Femur (tissue), 1 donor: ENCODE results near the gene PAPLN.
A peak's percentile ranks its signal among the peaks of the same experiment; 100 is the strongest.

Experiments used
- DNase-seq: peaks from one replicate; pipeline ENCODE4 v3.0.0-alpha.2; 2017

PAPLN gene

GRCh38 chr14:73261520-73262426, 24.5 kb downstream of the PAPLN start:
- DNase-seq = peak; percentile 15

DNA sequence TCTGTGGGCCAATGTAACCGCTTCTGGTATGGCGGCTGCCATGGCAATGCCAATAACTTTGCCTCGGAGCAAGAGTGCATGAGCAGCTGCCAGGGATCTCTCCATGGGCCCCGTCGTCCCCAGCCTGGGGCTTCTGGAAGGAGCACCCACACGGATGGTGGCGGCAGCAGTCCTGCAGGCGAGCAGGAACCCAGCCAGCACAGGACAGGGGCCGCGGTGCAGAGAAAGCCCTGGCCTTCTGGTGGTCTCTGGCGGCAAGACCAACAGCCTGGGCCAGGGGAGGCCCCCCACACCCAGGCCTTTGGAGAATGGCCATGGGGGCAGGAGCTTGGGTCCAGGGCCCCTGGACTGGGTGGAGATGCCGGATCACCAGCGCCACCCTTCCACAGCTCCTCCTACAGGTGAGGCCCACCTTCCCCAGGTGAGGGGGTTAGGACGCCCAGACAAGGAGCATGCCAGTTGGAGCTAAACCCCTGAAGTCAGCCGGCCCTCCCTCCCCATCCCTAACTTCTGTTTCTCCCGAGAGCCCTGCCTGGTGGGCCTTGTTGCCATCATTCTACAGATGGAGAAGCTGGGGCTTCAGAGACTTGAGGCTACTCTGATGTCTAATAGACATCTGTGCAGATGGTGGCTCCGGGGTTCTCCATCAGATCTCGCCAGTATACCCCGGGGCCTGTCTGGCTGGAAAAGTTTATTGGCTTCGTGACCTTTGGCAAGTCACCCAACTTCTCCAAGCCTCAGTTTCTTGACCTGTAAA, 25.3 kb downstream of the PAPLN start:
- DNase-seq = peak; percentile 10

DNA sequence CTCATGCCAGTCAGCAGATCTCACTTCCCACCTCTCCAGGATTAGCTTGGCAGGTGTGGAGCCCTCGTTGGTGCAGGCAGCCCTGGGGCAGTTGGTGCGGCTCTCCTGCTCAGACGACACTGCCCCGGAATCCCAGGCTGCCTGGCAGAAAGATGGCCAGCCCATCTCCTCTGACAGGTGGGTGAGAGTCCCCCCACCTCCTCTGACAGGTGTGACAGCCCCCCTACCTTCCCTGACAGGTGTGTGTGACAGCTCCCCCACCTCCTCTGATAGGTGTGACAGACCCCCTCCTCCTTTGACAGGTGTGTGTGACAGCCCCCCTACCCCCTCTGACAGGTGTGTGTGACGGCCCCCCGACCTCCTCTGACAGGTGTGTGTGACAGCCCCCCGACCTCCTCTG, 26.3 kb downstream of the PAPLN start:
- DNase-seq = no peak

DNA sequence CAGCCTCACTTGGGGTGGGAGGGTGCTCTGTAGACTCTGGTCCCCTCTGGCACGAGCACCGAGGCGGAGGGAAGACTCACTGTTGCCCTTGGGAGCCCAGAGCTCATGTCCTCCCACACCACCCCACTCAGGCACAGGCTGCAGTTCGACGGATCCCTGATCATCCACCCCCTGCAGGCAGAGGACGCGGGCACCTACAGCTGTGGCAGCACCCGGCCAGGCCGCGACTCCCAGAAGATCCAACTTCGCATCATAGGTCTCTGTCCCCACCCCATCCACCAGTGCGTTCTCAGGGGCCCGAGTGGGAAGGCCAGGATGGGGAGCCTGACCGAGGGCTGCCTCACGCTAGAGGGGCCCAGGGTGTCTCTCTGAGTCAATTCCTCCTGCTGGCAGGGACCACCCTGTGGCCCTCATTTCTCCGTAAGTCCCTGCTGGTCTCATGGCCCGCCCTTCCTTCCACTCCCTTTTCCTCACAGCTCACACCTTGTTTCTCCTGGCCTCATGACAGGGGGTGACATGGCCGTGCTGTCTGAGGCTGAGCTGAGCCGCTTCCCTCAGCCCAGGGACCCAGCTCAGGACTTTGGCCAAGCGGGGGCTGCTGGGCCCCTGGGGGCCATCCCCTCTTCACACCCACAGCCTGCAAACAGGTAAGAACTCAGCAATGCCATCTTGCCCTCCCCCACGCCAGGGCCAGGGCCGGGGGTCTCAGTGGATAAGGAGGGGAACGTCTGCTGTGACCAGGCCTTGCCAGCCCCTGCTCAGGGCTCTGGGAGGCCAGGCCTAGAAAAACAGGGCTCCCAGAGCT, 27.0 kb downstream of the PAPLN start:
- DNase-seq = peak; percentile 17

- no peak for DNase-seq
Measured at GRCh38 chr14:73264885-73265720, 27.8 kb downstream of the PAPLN start.

- DNase-seq = no peak
Measured at GRCh38 chr14:73265721-73266046, 28.4 kb downstream of the PAPLN start.

- no peak for DNase-seq
Measured at GRCh38 chr14:73266317-73266716, 29.0 kb downstream of the PAPLN start.

- peak; percentile 12 for DNase-seq
Measured at GRCh38 chr14:73267474-73267873, 30.2 kb downstream of the PAPLN start.

DNA sequence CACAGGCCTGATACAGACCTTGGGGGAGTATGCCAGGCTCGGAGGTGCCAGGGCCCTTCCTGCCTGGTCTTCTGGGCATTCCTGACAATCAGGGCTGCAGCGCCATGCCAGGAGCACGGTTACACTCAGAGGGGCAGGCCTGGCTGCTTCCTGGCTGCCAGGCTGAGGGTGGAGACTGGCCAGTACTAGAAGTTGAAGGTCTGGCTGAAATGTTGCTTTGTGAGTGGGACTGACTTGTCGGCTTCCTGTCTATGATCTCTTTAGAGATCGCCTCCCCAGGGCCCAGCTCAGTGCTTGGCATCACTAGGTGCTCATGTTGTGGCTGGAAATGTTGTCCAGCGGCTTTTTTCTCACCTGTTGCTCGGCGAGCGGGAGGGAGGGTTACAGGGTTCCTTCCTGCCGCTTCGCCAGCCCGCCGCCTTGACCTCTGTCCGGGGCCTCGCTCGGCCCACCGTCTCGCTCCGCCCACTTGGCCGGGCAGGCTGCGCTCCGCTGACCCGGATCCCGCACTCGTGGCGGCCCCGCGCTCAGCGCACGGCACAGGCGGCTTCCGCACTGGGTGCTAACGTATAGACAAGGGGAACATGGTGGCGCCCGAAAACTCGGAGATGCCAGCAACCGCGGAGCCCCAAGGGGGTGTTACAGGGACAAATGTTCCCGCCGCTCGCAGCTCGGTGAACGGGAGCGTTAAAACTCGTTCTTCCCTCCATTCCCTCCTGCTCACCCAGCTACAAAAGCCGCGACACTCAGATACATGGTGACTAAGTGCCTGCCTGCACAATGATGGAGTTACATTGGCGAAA, 32.6 kb downstream of the PAPLN start:
- peak; percentile 51 for DNase-seq

GRCh38 chr14:73272393-73272792, 35.1 kb downstream of the PAPLN start:
- peak; percentile 41 for DNase-seq

DNA sequence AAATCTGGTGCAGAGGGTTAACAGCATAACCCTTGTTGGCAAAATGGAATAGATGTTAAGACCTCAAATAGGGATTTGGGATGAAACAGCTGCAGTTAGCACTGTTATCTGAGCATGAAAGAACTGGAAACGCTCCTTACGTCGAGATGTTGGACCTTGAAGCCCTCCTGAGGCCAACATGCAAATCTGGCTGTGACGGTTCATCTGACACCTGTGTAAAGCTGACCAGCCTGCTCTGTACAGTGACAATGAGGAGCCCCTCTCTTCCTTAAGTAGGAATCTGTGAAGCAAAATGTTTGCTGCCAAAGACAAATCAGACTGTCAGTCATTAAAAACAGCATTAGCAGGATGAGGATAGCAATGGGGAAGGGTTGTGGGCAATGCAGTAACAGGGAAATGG, 36.5 kb downstream of the PAPLN start:
- peak; percentile 9 for DNase-seq

GRCh38 chr14:73276836-73277235, 39.5 kb downstream of the PAPLN start:
- no peak for DNase-seq

DNA sequence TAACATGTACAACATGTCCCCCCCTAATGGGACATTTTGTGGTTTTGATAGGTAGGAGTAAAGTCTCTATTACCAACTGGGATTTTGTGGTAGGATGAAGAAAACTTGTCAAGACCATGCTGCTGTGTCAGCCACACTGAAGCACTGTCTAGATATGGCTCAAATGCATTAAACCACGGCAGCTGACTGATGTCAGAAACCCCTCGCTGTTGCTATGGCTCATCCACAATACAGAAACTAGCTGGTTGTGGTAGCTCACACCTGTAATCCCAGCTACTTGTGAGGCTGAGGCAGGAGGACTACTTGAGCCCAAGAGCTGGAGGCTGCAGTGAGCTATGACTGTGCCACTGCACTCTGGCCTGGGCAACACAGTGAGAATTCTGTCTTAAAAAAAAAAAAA, 40.1 kb downstream of the PAPLN start:
- DNase-seq = no peak

DNA sequence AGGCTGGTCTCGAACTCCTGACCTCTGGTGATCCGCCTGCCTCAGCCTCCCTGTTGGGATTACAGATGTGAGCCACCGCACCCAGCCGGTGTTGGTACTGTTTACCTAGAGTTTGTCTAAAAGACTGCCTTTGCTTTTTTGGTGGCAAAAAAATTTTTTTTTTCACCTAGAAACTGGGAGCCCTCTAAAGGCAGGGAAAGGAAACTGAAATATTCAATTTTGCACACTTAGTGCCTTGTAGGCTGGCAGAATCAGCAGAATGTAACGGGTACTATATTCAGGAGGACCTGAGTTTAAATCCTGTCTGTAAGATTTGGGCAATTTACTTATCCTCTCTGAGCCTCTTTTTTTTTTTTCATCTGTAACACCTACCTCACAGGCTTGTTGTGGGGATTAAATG, 43.6 kb downstream of the PAPLN start:
- no peak for DNase-seq

DNA sequence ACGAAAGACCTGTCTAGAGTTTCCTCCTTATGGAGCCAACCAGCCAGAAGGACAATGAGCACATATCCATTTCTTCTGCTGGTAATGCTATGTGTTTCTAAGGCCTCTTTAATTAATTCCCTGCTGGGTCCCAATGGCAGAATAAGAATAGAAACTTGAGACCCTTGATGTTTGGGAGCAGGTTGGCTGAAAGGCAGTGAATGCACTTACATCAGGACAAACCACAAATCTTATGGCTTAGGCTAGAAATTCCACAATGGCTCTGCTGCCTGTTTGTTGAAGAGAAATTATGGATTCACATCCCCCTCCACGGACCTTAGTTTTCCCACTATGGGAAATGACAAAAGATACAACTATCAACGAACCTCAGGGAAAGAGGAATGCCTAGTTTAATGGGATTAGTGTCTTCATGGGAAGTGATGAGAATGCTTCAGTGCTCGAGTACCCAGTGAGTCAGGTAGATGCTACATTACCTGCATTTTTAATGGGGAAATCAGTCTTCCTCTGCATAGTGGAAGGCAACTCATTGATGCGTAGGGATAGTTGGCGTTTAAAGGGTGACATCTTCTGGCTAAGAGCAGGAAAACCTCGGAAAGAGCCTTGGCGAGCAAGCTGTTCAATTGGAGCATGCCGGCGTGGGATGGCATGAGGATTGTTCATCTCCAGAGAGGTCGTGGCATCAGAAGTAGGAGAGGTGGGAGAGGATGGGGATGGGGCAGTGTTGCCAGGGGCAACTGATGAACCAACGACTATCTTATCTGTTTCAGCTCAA, 46.5 kb downstream of the PAPLN start:
- DNase-seq = no peak

GRCh38 chr14:73285979-73286378, 48.7 kb downstream of the PAPLN start:
- DNase-seq = no peak

DNA sequence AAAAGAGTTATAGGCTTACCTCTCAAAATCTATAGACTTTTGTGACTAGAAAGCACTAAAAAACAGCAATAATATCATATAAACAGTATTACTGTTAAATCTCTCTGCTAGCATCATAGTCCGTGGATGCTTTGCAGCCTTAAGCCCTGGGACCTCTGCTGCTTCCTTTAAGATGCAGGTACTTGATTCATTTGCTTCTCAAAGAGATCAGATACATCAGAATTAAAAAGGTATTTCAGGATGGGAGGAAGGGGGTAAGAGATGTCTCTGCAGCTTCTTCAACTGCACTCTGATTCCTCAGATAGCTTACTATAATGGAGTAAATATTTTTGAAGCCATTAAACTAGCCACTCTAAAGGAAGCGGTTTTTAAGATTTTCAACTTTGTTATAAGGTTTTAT, 49.3 kb downstream of the PAPLN start:
- no peak for DNase-seq

GRCh38 chr14:73287071-73287470, 49.8 kb downstream of the PAPLN start:
- DNase-seq = no peak

DNA sequence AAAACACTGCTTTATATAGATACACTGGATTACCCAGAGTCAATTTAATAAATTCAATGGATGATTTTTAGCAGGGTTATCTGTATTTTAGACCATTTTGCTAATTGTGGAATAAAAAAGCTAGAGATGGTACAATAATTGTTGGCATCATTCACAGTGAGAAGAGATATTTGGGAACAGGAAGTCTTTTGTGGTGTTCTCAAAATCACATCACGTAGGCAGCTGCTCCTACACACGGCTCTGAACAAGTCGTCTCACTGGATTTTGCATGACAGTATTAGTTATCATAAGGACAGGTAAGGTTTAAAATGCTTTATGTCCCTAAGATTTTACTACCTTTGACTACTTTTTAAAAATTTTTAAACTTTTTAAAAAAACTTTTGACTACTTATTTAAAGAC, 52.0 kb downstream of the PAPLN start:
- no peak for DNase-seq

GRCh38 chr14:73289729-73290128, 52.4 kb downstream of the PAPLN start:
- DNase-seq = no peak

- DNase-seq = no peak
Measured at GRCh38 chr14:73290279-73290678, 53.0 kb downstream of the PAPLN start.
